ENCODE results near the gene CIAO2B.

Gene CIAO2B

DNA sequence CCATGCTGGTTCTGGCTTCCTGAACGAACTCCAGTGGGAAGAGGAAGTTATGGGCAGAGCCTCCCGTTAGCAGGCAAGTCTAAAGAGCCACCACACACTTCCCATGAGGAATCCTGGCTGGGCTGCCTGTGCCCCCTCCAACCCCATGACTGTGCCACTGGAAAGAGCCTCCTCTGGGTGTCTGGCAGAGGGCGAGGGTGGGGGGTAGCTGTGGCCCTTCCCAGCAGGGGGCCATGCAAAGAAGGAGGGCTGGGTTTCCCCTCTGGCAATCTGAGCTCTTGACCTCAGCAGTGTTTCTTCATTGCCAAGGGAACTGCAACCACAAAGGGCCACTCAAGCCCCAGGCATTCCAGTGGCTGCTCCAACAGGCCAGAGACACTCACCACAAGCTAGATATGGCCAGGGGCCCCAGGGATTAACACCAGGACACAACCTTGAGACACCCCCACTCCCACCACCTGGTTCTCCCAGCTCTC, 7.2 kb downstream of the CIAO2B start:
- CTCF ChIA-PET, result interaction anchor here (1.2 to 3.5 kb wide), 3 partner anchors 32 to 54 kb away, joined by 3 to 27 read pairs (median 5); no protein-coding TSS in a partner anchor

DNA sequence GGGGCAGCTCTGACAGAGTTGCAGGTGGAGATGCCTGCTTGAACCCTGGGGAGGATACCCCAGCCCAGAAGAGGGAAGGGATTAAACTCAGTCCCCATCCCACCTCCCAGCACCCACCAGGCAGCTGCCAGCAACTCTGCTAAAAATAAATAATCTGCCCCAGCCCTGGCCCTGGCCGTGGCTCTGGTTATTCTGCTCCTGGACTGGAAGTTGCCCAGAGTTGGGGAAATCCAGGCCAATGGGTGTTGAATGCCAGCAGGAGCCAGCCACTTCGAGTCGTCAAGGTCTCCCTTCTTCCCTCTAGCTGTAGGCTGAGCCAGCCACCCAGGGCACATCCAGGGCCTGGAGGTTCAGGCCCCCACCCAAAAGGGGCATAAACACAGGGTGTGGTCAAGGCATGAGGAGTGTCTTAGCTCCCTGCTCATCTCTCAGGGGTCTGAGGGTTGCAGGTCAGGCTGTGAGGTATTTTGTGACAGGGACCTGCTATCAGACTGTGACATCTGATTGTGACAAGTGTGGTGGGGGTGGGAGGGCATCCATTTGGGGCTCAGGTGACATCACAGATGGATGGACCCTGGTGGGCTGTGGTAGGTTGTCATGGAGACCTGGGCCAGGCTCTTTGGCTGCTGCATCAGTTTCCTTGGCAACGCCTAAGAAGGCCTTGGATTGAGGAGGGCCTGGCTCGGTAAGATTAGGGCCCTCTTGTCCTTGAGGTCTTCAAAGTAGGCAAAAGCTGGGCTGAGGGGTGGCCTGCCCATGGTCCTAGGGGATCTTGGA, 7.8 kb downstream of the CIAO2B start:
- POLR2A ChIA-PET, result interaction anchor here (1.0 to 1.9 kb wide), 2 partner anchors 18 to 21 kb away, joined by 3 to 8 read pairs; no protein-coding TSS in a partner anchor
- TF ChIP-seq, protein P1, sequence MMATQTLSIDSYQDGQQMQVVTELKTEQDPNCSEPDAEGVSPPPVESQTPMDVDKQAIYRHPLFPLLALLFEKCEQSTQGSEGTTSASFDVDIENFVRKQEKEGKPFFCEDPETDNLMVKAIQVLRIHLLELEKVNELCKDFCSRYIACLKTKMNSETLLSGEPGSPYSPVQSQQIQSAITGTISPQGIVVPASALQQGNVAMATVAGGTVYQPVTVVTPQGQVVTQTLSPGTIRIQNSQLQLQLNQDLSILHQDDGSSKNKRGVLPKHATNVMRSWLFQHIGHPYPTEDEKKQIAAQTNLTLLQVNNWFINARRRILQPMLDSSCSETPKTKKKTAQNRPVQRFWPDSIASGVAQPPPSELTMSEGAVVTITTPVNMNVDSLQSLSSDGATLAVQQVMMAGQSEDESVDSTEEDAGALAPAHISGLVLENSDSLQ (IDR thresholded peaks at IDR 0.05), result no peak
- no peak for TF ChIP-seq LEF1 (IDR thresholded peaks at IDR 0.05; ENCODE audit: borderline replicate concordance)
- TF ChIP-seq SP1 (IDR thresholded peaks at IDR 0.05), result no peak
- no peak for TF ChIP-seq CTBP1 (IDR thresholded peaks at IDR 0.05; ENCODE audit: borderline replicate concordance)
- TF ChIP-seq HDGF (IDR thresholded peaks at IDR 0.05; ENCODE audit: borderline replicate concordance), result no peak
- no peak for TF ChIP-seq L3MBTL2 (conservative IDR thresholded peaks at IDR 0.05)
- TF ChIP-seq NFRKB (IDR thresholded peaks at IDR 0.05), result no peak
- TF ChIP-seq ARNT (IDR thresholded peaks at IDR 0.05), result no peak
- TF ChIP-seq FOXM1 (IDR thresholded peaks at IDR 0.05; ENCODE audit: borderline replicate concordance), result no peak

More for the DNA sequence above, 7.2 kb downstream of the CIAO2B start:
- DNase-seq (ENCODE audit: extremely low spot score), result no peak
- POLR2A ChIA-PET, result interaction anchor here (1.0 to 1.9 kb wide), 2 partner anchors 17 to 22 kb away, joined by 3 to 8 read pairs; no protein-coding TSS in a partner anchor
- no peak for TF ChIP-seq NFRKB (IDR thresholded peaks at IDR 0.05)
- no peak for TF ChIP-seq FOXM1 (IDR thresholded peaks at IDR 0.05; ENCODE audit: borderline replicate concordance)
- TF ChIP-seq TARDBP (IDR thresholded peaks at IDR 0.05), result no peak
- no peak for TF ChIP-seq ZNF384 (IDR thresholded peaks at IDR 0.05)
- TF ChIP-seq FOXK2 (IDR thresholded peaks at IDR 0.05), result no peak
- TF ChIP-seq L3MBTL2 (conservative IDR thresholded peaks at IDR 0.05), result no peak
- TF ChIP-seq SUZ12 (IDR thresholded peaks at IDR 0.05), result no peak
- TF ChIP-seq, protein P1 (IDR thresholded peaks at IDR 0.05), result no peak
- no peak for TF ChIP-seq SP1 (IDR thresholded peaks at IDR 0.05)

DNA sequence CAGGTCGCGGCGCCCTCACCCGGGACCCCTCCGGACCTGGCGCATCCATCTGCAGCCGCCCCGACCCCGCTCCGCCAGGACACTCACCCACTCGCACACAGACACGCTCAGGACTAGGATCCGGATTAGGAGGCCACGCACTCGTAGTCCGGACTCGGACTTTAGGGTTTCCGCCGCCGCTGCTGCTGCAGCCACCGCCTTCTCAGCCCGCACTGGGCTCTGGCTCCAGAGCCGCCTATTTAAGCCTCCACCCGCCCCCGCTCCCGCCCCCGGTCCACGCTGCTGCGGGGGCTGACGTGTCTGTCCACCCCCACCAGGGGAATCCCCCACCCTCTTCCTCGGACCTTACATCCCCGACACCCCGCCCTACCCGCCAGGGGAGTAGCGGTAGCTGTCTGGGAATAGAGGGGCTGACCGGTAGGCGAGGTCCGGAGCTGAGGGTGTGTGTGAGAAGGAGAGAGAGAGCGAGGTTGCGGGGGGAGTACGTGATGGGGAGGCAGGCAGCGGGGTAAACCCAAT, 8.8 kb downstream of the CIAO2B start, which contains the start of gene RRAD:
Gene RRAD, minus strand, starts transcription at position 214 of the 519 bp plus-strand sequence. CDS start 356 bp downstream, outside the sequence.
- no peak for TF ChIP-seq NFRKB (IDR thresholded peaks at IDR 0.05)
- no peak for TF ChIP-seq SUZ12 (IDR thresholded peaks at IDR 0.05)
- TF ChIP-seq TARDBP (IDR thresholded peaks at IDR 0.05), result no peak
- no peak for TF ChIP-seq SP1 (IDR thresholded peaks at IDR 0.05)
- TF ChIP-seq, protein P1 (IDR thresholded peaks at IDR 0.05), result no peak
- TF ChIP-seq ARNT (IDR thresholded peaks at IDR 0.05), result no peak
- TF ChIP-seq FOXA1 (IDR thresholded peaks at IDR 0.05), result no peak
- no peak for TF ChIP-seq CTBP1 (IDR thresholded peaks at IDR 0.05; ENCODE audit: borderline replicate concordance)
- no peak for TF ChIP-seq FOXM1 (IDR thresholded peaks at IDR 0.05; ENCODE audit: borderline replicate concordance)
- TF ChIP-seq FOXK2 (IDR thresholded peaks at IDR 0.05), result no peak
- TF ChIP-seq LEF1 (IDR thresholded peaks at IDR 0.05; ENCODE audit: borderline replicate concordance), result no peak
- TF ChIP-seq BHLHE40 (IDR thresholded peaks at IDR 0.05; ENCODE audit: borderline replicate concordance), result no peak
- TF ChIP-seq ZNF384 (IDR thresholded peaks at IDR 0.05), result no peak
- no peak for DNase-seq (ENCODE audit: extremely low spot score)
- POLR2A ChIA-PET, result no interaction called here
- CTCF ChIA-PET, result no interaction called here

More for the DNA sequence above, 7.8 kb downstream of the CIAO2B start:
- DNase-seq (ENCODE audit: extremely low spot score), result no peak
- CTCF ChIA-PET, result interaction anchor here (0.6 to 3.5 kb wide), 3 partner anchors 16 to 34 kb away, joined by 3 to 27 read pairs (median 5); no protein-coding TSS in a partner anchor

DNA sequence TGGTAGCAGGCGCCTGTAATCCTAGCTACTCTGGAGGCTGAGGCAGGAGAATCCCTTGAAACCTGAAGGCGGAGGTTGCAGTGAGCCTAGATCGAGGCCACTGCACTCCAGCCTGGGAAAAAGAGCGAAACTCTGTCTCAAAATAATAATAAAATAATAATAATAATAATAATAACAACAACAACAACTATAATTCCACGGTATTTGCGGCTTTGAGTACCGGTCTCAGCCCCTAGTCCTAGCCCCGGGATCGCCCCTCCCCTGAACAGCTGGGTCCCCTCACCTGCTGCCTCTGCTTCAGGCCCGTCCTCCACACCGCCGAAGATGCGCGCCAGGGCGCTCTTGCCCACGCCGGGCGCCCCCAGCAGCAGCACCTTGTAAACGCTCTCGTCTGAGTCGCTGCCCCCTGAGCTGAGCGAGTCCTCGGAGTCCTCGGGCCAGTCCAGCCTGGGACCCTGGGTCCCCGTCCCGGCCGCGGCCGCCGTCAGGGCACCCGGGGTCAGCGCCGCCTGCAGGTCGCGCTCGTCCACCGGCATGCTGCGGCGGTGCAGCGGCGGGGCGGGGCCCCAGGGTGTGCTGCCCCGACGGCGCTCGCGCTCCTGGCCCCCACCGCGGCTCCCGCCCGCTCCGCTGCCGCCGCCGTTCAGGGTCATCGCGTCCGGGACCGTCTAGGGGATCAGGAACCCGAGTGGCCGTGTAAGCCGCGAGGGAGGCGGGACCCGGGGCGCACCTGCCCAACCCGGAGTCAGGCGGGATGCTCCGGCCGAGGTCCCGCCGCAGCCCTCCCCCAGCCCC, 9.5 kb downstream of the CIAO2B start:
- ChIA-PET CTCF (no interaction called here), POLR2A (no interaction called here)
- no peak for TF ChIP-seq FOXK2 (IDR thresholded peaks at IDR 0.05)
- TF ChIP-seq FOXM1 (IDR thresholded peaks at IDR 0.05; ENCODE audit: borderline replicate concordance), result no peak
- no peak for TF ChIP-seq ARNT (IDR thresholded peaks at IDR 0.05)
- no peak for TF ChIP-seq LEF1 (IDR thresholded peaks at IDR 0.05; ENCODE audit: borderline replicate concordance)
- TF ChIP-seq NFRKB (IDR thresholded peaks at IDR 0.05), result no peak
- TF ChIP-seq, protein P1 (IDR thresholded peaks at IDR 0.05), result no peak
- no peak for TF ChIP-seq SP1 (IDR thresholded peaks at IDR 0.05)
- TF ChIP-seq ELF4 (IDR thresholded peaks at IDR 0.05), result no peak
- TF ChIP-seq HDGF (IDR thresholded peaks at IDR 0.05; ENCODE audit: borderline replicate concordance), result no peak
- TF ChIP-seq ZNF384 (IDR thresholded peaks at IDR 0.05), result no peak
- TF ChIP-seq FOXA1 (IDR thresholded peaks at IDR 0.05), result no peak
- no peak for TF ChIP-seq SUZ12 (IDR thresholded peaks at IDR 0.05)
- TF ChIP-seq BHLHE40 (IDR thresholded peaks at IDR 0.05; ENCODE audit: borderline replicate concordance), result no peak
- no peak for TF ChIP-seq L3MBTL2 (conservative IDR thresholded peaks at IDR 0.05)
- TF ChIP-seq TARDBP (IDR thresholded peaks at IDR 0.05), result no peak
- no peak for DNase-seq (ENCODE audit: extremely low spot score)
